ENCODE measurements around the gene PLCB4.
A peak's percentile ranks its signal among the peaks of the same experiment; 100 is the strongest.

The PLCB4 gene

GRCh38 chr20:9398882-9399281 is 330.0 kb downstream of the PLCB4 start:
- Mint-ChIP-seq H3K27me3 (no peaks in the 10 kb centered on the region), H3K27ac (no peak overlapping the region), H3K4me1 (no peaks in the 10 kb centered on the region), H3K36me3 (ENCODE audit: low read depth) (no peaks in the 10 kb centered on the region), H3K9me3 (no peaks in the 10 kb centered on the region), H3K4me3 (no peak overlapping the region)
- DNase-seq (no peak), ATAC-seq (no peak)

GRCh38 chr20:9399322-9399721 is 330.4 kb downstream of the PLCB4 start:
- Mint-ChIP-seq H3K9me3 (no peaks in the 10 kb centered on the region), H3K4me1 (no peaks in the 10 kb centered on the region), H3K27ac (no peak overlapping the region), H3K36me3 (ENCODE audit: low read depth) (no peaks in the 10 kb centered on the region), H3K27me3 (no peaks in the 10 kb centered on the region), H3K4me3 (no peak overlapping the region)
- ATAC-seq = no peak
- DNase-seq = no peak

- no peak overlapping the region for H3K4me3 Mint-ChIP-seq
- no peak for ATAC-seq
- no peaks in the 10 kb centered on the region for H3K27me3 Mint-ChIP-seq
- H3K9me3 Mint-ChIP-seq = no peaks in the 10 kb centered on the region
- H3K4me1 Mint-ChIP-seq = no peaks in the 10 kb centered on the region
- H3K36me3 Mint-ChIP-seq (ENCODE audit: low read depth) = no peaks in the 10 kb centered on the region
- no peak overlapping the region for H3K27ac Mint-ChIP-seq
- no peak for DNase-seq
These were observed 331.5 kb downstream of the PLCB4 start for GRCh38 chr20:9400171-9401025.

GRCh38 chr20:9401371-9401770 is 332.5 kb downstream of the PLCB4 start:
- no peaks in the 10 kb centered on the region for H3K36me3 Mint-ChIP-seq (ENCODE audit: low read depth)
- DNase-seq = no peak
- H3K9me3 Mint-ChIP-seq = no peaks in the 10 kb centered on the region

GRCh38 chr20:9402141-9402540 is 333.3 kb downstream of the PLCB4 start:
- Mint-ChIP-seq H3K27ac (no peak overlapping the region), H3K27me3 (no peaks in the 10 kb centered on the region), H3K4me1 (no peaks in the 10 kb centered on the region), H3K36me3 (ENCODE audit: low read depth) (no peaks in the 10 kb centered on the region), H3K4me3 (no peak overlapping the region), H3K9me3 (no peaks in the 10 kb centered on the region)
- no peak for DNase-seq
- no peak for ATAC-seq

More at GRCh38 chr20:9401371-9401770, 332.5 kb downstream of the PLCB4 start:
- H3K27ac Mint-ChIP-seq = no peak overlapping the region
- no peak for ATAC-seq
- no peak overlapping the region for H3K4me3 Mint-ChIP-seq
- H3K27me3 Mint-ChIP-seq = no peaks in the 10 kb centered on the region
- no peaks in the 10 kb centered on the region for H3K4me1 Mint-ChIP-seq

- Mint-ChIP-seq H3K27me3 (no peaks in the 10 kb centered on the region), H3K36me3 (ENCODE audit: low read depth) (no peaks in the 10 kb centered on the region), H3K9me3 (no peaks in the 10 kb centered on the region), H3K27ac (no peak overlapping the region), H3K4me1 (no peaks in the 10 kb centered on the region), H3K4me3 (no peak overlapping the region)
- no peak for ATAC-seq
- no peak for DNase-seq
These were observed 333.7 kb downstream of the PLCB4 start for GRCh38 chr20:9402546-9402945.

GRCh38 chr20:9403448-9403847 is 334.6 kb downstream of the PLCB4 start:
- Mint-ChIP-seq H3K27ac (no peak overlapping the region), H3K36me3 (ENCODE audit: low read depth) (no peaks in the 10 kb centered on the region), H3K4me1 (no peaks in the 10 kb centered on the region), H3K27me3 (no peaks in the 10 kb centered on the region), H3K4me3 (no peak overlapping the region), H3K9me3 (no peaks in the 10 kb centered on the region)
- DNase-seq = no peak
- ATAC-seq = no peak

- no peaks in the 10 kb centered on the region for H3K9me3 Mint-ChIP-seq
- peak; percentile 50 for DNase-seq
- H3K36me3 Mint-ChIP-seq (ENCODE audit: low read depth) = no peaks in the 10 kb centered on the region
- no peaks in the 10 kb centered on the region for H3K27me3 Mint-ChIP-seq
- no peaks in the 10 kb centered on the region for H3K4me1 Mint-ChIP-seq
- H3K27ac Mint-ChIP-seq = no peak overlapping the region
- peak; percentile 59 for ATAC-seq
- H3K4me3 Mint-ChIP-seq = no peak overlapping the region
These were observed 339.0 kb downstream of the PLCB4 start for GRCh38 chr20:9407805-9408421.

GRCh38 chr20:9408422-9409300 is 339.8 kb downstream of the PLCB4 start:
- no peaks in the 10 kb centered on the region for H3K27me3 Mint-ChIP-seq
- no peak overlapping the region for H3K27ac Mint-ChIP-seq
- no peaks in the 10 kb centered on the region for H3K9me3 Mint-ChIP-seq
- H3K4me1 Mint-ChIP-seq = no peaks in the 10 kb centered on the region
- ATAC-seq = no peak
- H3K36me3 Mint-ChIP-seq (ENCODE audit: low read depth) = no peaks in the 10 kb centered on the region
- no peak overlapping the region for H3K4me3 Mint-ChIP-seq
- DNase-seq = no peak

- no peak for ATAC-seq
- no peaks in the 10 kb centered on the region for H3K9me3 Mint-ChIP-seq
These were observed 340.5 kb downstream of the PLCB4 start for GRCh38 chr20:9409352-9409751.

GRCh38 chr20:9409981-9410380 is 341.1 kb downstream of the PLCB4 start:
- no peaks in the 10 kb centered on the region for H3K9me3 Mint-ChIP-seq
- H3K36me3 Mint-ChIP-seq (ENCODE audit: low read depth) = no peaks in the 10 kb centered on the region
- DNase-seq (no peak), ATAC-seq (no peak)
- no peak overlapping the region for H3K27ac Mint-ChIP-seq
- no peaks in the 10 kb centered on the region for H3K4me1 Mint-ChIP-seq
- H3K27me3 Mint-ChIP-seq = no peaks in the 10 kb centered on the region
- H3K4me3 Mint-ChIP-seq = no peak overlapping the region

More at GRCh38 chr20:9409352-9409751, 340.5 kb downstream of the PLCB4 start:
- Mint-ChIP-seq H3K36me3 (ENCODE audit: low read depth) (no peaks in the 10 kb centered on the region), H3K27me3 (no peaks in the 10 kb centered on the region), H3K4me3 (no peak overlapping the region), H3K4me1 (no peaks in the 10 kb centered on the region), H3K27ac (no peak overlapping the region)
- DNase-seq = no peak

GRCh38 chr20:9411833-9412232 is 342.9 kb downstream of the PLCB4 start:
- H3K4me1 Mint-ChIP-seq = no peaks in the 10 kb centered on the region
- H3K36me3 Mint-ChIP-seq (ENCODE audit: low read depth) = no peaks in the 10 kb centered on the region
- H3K27ac Mint-ChIP-seq = no peak overlapping the region
- DNase-seq = no peak
- H3K4me3 Mint-ChIP-seq = no peak overlapping the region
- H3K27me3 Mint-ChIP-seq = no peaks in the 10 kb centered on the region
- no peaks in the 10 kb centered on the region for H3K9me3 Mint-ChIP-seq
- ATAC-seq = no peak

GRCh38 chr20:9412309-9412708 is 343.4 kb downstream of the PLCB4 start:
- no peaks in the 10 kb centered on the region for H3K9me3 Mint-ChIP-seq
- no peaks in the 10 kb centered on the region for H3K36me3 Mint-ChIP-seq (ENCODE audit: low read depth)
- no peaks in the 10 kb centered on the region for H3K27me3 Mint-ChIP-seq
- H3K4me3 Mint-ChIP-seq = no peak overlapping the region
- H3K4me1 Mint-ChIP-seq = no peaks in the 10 kb centered on the region
- no peak for ATAC-seq
- no peak overlapping the region for H3K27ac Mint-ChIP-seq
- no peak for DNase-seq

- Mint-ChIP-seq H3K36me3 (ENCODE audit: low read depth) (no peaks in the 10 kb centered on the region), H3K27ac (no peak overlapping the region), H3K4me1 (no peaks in the 10 kb centered on the region), H3K9me3 (no peaks in the 10 kb centered on the region), H3K4me3 (no peak overlapping the region), H3K27me3 (no peaks in the 10 kb centered on the region)
- ATAC-seq = no peak
- no peak for DNase-seq
These were observed 344.1 kb downstream of the PLCB4 start for GRCh38 chr20:9413001-9413400.

GRCh38 chr20:9415426-9415825 is 346.5 kb downstream of the PLCB4 start:
- Mint-ChIP-seq H3K4me3 (no peak overlapping the region), H3K4me1 (no peaks in the 10 kb centered on the region), H3K9me3 (no peaks in the 10 kb centered on the region), H3K36me3 (ENCODE audit: low read depth) (no peaks in the 10 kb centered on the region), H3K27ac (no peak overlapping the region), H3K27me3 (no peaks in the 10 kb centered on the region)
- DNase-seq (no peak), ATAC-seq (no peak)

Measured in activated naive CD8-positive, alpha-beta T cell treated with anti-CD3 and anti-CD28 coated beads, Interleukin-2, amount 50 U/mL, for 24 hours (primary cell).